Spleen (tissue), 11 donors: ENCODE results near the gene PALMD. TPM values are rescaled to one million over a fixed set of nuclear protein-coding genes. Genes with fewer than 3 reads are reported as not detected.

Experiments
- DNase-seq: peaks from one replicate; pipeline ENCODE4 v3.0.0-alpha.2; 2020
- H3K27ac ChIP-seq, 8 donors: fragments of 200-600 bp; sonication (generic) in 7 of 8; 1 replicate in 4 of 8; 2 replicates in 4 of 8; pipeline versions ENCODE4 v1.5.0 to v1.8.0; 2016 to 2021; ENCODE audit warnings: inconsistent platforms in 4 of 8, mild to moderate bottlenecking in 4 of 8, moderate library complexity in 1 of 8
- H3K27me3 ChIP-seq, 7 donors: fragments of 200-600 bp; sonication (generic) in 6 of 7; replicated peaks in 1 of 7; 1 replicate in 4 of 7; 2 replicates in 3 of 7; pipeline versions ENCODE4 v1.5.0 to v1.8.0; 2016 to 2021; ENCODE audit warnings: inconsistent platforms in 3 of 7, mild to moderate bottlenecking in 1 of 7
- H3K36me3 ChIP-seq, 6 donors: fragments of 200-600 bp; sonication (generic) in 5 of 6; 1 replicate in 4 of 6; 2 replicates in 2 of 6; pipeline versions ENCODE4 v1.5.0 to v1.8.0; 2016 to 2021; ENCODE audit warnings: inconsistent platforms in 2 of 6
- H3K4me1 ChIP-seq, 6 donors: fragments of 200-600 bp; sonication (generic) in 5 of 6; 1 replicate in 3 of 6; 2 replicates in 3 of 6; pipeline versions ENCODE4 v1.5.0 to v1.8.0; 2016 to 2021; ENCODE audit warnings: inconsistent platforms in 3 of 6
- H3K4me3 ChIP-seq, 8 donors: fragments of 200-600 bp; sonication (generic) in 7 of 8; 1 replicate in 4 of 8; 2 replicates in 4 of 8; pipeline versions ENCODE4 v1.5.0 to v1.8.0; 2016 to 2021; ENCODE audit warnings: inconsistent platforms in 4 of 8, mild to moderate bottlenecking in 4 of 8, moderate library complexity in 2 of 8
- H3K9me3 ChIP-seq, 8 donors: fragments of 200-600 bp; sonication (generic) in 7 of 8; 1 replicate in 4 of 8; 2 replicates in 4 of 8; pipeline versions ENCODE4 v1.5.0 to v1.8.0; 2016 to 2021; ENCODE audit warnings: inconsistent platforms in 4 of 8
- POLR2A ChIP-seq, 3 donors: fragments of 450-650 bp; IDR thresholded peaks; one replicate each; pipeline ENCODE4 v1.5.1; 2017; ENCODE audit warnings: antibody characterized with exemption in 3 of 3, mild to moderate bottlenecking in 1 of 3
- POLR2AphosphoS5 ChIP-seq, 3 donors: sonication (generic); formaldehyde crosslinking; IDR thresholded peaks; one replicate each; pipeline ENCODE4 v1.5.1; 2017; ENCODE audit warnings: antibody characterized with exemption in 3 of 3
- WGBS, 5 donors: extraction: QIAGEN DNeasy Blood & Tissue Kit in 3 of 5; methylation state at CpG; one replicate each; pipeline versions ENCODE4 v1.1.5 to v1.1.7; 2013 to 2018; 5-methylcytosine and 5-hydroxymethylcytosine counted together
- intact Hi-C: fragments of 100-400 bp; cut with DNase I; formaldehyde crosslinking; loops from one replicate; pipeline ENCODE4 v1.15.0; 2023; ENCODE audit warnings: low total_unique reads
- polyA plus RNA-seq, 3 donors: library from polyadenylated mRNA; stranded (reverse); fragments of 200-250 nt; gene quantifications; one replicate each; pipeline ENCODE4 v1.2.1, GENCODE V29; 2013
- total RNA-seq, 7 donors: library from RNA; depleted of rRNA in 3 of 7; stranded (reverse); fragments of >200 nt in 3 of 7; fragmentation: NEBNext Ultra II Directional in 4 of 7; extraction: Animal tissue kit (Norgen Biotek cat#: 25700) in 4 of 7; gene quantifications; one replicate each; pipeline versions ENCODE4 v1.1.0 to v1.2.1, GENCODE V29; 2016 to 2021
- TF ChIP-seq, protein P1 (sequence below), 11 experiments: fragments of 200-600 bp in 7 of 11; fragments of 450-650 bp in 4 of 11; sonication (generic) in 4 of 11; IDR thresholded peaks in 8 of 11; conservative IDR thresholded peaks in 3 of 11; 1 replicate in 7 of 11; 2 replicates in 4 of 11; pipeline versions ENCODE4 v1.4.0 to v1.8.0; 2016 to 2021; ENCODE audit warnings: antibody characterized with exemption in 11 of 11, inconsistent platforms in 4 of 11, mild to moderate bottlenecking in 1 of 11
- donor health status: healthy with polysubstance abuse.
- donor health status: DM: no; HTN: no; CAD: no; lungs with moderate emphysema.
- donor health status: DM: no; HTN: no; CAD: no.
- donor health status: Bipolar disorder and iron deficiency.
- donor health status: healthy.
- donor health status: DM: no; HTN: no; CAD: no.
- donor health status: DM: yes; HTN: yes; CAD: no.

Gene PALMD
- total and polyA plus RNA-seq, 10 donors, result 2.9 to 16.8 (median 7.7) TPM

- Histone ChIP-seq H3K9me3 (no peaks in the 10 kb centered on the region), H3K4me3 (no peak overlapping the region), H3K4me1 (peaks cover 0 to 10% (median 0%) of the 10 kb centered on the region in 6 donors), H3K27ac (no peak overlapping the region), H3K36me3 (no peaks in the 10 kb centered on the region), H3K27me3 (no peaks in the 10 kb centered on the region)
- TF ChIP-seq POLR2AphosphoS5 (IDR thresholded peaks at IDR 0.05) (no peak), POLR2A (IDR thresholded peaks at IDR 0.05) (no peak)
- TF ChIP-seq, protein P1, sequence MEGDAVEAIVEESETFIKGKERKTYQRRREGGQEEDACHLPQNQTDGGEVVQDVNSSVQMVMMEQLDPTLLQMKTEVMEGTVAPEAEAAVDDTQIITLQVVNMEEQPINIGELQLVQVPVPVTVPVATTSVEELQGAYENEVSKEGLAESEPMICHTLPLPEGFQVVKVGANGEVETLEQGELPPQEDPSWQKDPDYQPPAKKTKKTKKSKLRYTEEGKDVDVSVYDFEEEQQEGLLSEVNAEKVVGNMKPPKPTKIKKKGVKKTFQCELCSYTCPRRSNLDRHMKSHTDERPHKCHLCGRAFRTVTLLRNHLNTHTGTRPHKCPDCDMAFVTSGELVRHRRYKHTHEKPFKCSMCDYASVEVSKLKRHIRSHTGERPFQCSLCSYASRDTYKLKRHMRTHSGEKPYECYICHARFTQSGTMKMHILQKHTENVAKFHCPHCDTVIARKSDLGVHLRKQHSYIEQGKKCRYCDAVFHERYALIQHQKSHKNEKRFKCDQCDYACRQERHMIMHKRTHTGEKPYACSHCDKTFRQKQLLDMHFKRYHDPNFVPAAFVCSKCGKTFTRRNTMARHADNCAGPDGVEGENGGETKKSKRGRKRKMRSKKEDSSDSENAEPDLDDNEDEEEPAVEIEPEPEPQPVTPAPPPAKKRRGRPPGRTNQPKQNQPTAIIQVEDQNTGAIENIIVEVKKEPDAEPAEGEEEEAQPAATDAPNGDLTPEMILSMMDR (IDR thresholded peaks at IDR 0.05 in 8 of 11, conservative IDR thresholded peaks at IDR 0.05 in 3 of 11), result no peak
- DNase-seq, result no peak
- 81 to 91% (median 86%) methylated on average over 4 of the region's 4 CpGs for WGBS, 5 donors
- intact Hi-C loops, result no loop called here
Observed at GRCh38 chr1:99669376-99669775, 23.5 kb downstream of the PALMD start.

- H3K4me1 ChIP-seq, result peaks cover 0 to 10% (median 0%) of the 10 kb centered on the region in 6 donors
- H3K4me3 ChIP-seq, result no peak overlapping the region
- intact Hi-C loops, result no loop called here
- no peaks in the 10 kb centered on the region for H3K36me3 ChIP-seq
- DNase-seq, result no peak
- 80 to 91% (median 88%) methylated on average over 2 of the region's 2 CpGs for WGBS, 5 donors
- TF ChIP-seq POLR2AphosphoS5 (IDR thresholded peaks at IDR 0.05) (no peak), POLR2A (IDR thresholded peaks at IDR 0.05) (no peak)
- TF ChIP-seq, protein P1 (IDR thresholded peaks at IDR 0.05 in 8 of 11, conservative IDR thresholded peaks at IDR 0.05 in 3 of 11), result no peak
- H3K27ac ChIP-seq, result no peak overlapping the region
- H3K9me3 ChIP-seq, result no peaks in the 10 kb centered on the region
- H3K27me3 ChIP-seq, result no peaks in the 10 kb centered on the region
Observed at GRCh38 chr1:99669821-99670220, 23.9 kb downstream of the PALMD start.

DNA sequence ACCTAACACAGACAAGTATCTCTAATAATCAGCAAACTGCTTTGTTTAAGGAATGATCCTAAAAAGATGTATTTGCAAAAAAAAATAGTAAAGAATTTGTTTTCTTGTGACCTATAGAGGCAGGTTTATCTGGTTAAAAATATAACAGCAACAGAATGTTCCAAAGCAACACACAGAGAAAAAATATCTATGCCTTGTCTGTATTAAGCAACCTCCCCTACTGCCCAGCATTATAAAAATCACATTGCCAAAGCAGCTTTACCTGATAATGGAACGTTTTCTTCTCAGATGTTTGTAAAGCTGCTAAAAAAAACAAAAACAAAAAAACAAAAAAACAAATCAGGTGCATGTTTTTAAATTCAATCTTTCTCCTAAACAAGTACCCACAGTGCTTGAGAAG is 24.7 kb downstream of the PALMD start:
- Histone ChIP-seq H3K27ac (no peak overlapping the region), H3K36me3 (no peaks in the 10 kb centered on the region), H3K27me3 (no peaks in the 10 kb centered on the region), H3K4me1 (peaks cover 0 to 10% (median 0%) of the 10 kb centered on the region in 6 donors), H3K9me3 (no peaks in the 10 kb centered on the region), H3K4me3 (no peak overlapping the region)
- DNase-seq, result no peak
- 52 to 82% (median 73%) methylated on average over 1 of the region's 1 CpG for WGBS, 5 donors
- no peak for TF ChIP-seq POLR2AphosphoS5 (IDR thresholded peaks at IDR 0.05)
- TF ChIP-seq POLR2A (IDR thresholded peaks at IDR 0.05), result no peak
- TF ChIP-seq, protein P1 (IDR thresholded peaks at IDR 0.05 in 8 of 11, conservative IDR thresholded peaks at IDR 0.05 in 3 of 11), result no peak
- intact Hi-C loops, result no loop called here

DNA sequence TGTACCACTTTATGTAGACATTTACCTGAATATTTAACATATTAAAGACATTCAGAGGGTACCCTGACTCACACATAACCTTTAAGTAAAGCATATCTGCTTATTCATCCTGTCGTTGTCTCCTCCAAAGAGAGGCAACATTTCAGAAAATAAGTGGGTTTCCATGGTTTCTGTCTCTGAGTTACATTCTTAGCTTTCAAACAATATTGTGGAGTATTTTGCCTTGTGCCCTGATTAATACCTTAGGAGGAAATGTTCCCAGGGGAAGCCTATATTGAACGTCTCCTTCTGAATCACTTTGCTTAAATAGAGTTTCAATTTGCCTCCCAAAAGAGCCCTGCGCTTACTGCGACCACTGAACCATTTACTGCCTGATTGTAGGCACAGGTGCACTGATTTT is 26.1 kb downstream of the PALMD start:
- TF ChIP-seq, protein P1 (IDR thresholded peaks at IDR 0.05 in 8 of 11, conservative IDR thresholded peaks at IDR 0.05 in 3 of 11), result no peak
- TF ChIP-seq POLR2A (IDR thresholded peaks at IDR 0.05) (no peak), POLR2AphosphoS5 (IDR thresholded peaks at IDR 0.05) (no peak)
- no peak for DNase-seq
- WGBS, 5 donors, result 68 to 87% (median 79%) methylated on average over 4 of the region's 4 CpGs
- Histone ChIP-seq H3K27me3 (no peaks in the 10 kb centered on the region), H3K27ac (no peak overlapping the region), H3K9me3 (no peaks in the 10 kb centered on the region), H3K4me3 (no peak overlapping the region), H3K4me1 (peaks cover 0 to 10% (median 0%) of the 10 kb centered on the region in 6 donors), H3K36me3 (no peaks in the 10 kb centered on the region)
- intact Hi-C loops, result no loop called here
